Colon (tissue), 2 donors: ENCODE data around the gene COPG2.

ENCODE experiments used
- FAIRE-seq: peaks from 2 replicates; lab custom pipeline; 2012; peaks lifted over from hg19 to GRCh38; lab: Jason Lieb, UNC
- donor health status: control.
- donor health status: control.

Gene COPG2

DNA sequence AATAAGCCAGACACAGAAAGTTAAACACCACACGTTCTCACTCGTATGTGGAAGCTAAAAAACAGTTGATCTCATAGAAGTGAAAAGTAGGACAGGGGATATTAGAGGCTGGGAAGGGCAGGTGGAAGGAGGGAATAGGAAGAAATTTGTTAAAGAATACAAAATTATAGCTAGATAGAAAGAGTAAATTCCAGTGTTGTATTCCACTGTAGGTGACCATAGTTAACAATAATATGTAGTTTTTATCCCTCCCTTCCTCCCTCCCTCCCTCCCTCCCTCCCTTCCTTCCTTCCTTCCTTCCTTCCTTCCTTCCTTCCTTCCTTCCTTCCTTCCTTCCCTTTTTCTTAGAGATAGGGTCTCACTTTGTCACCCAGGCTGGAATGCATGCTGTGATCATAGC lies 196.6 kb downstream of the COPG2 start:
- no peak for FAIRE-seq

DNA sequence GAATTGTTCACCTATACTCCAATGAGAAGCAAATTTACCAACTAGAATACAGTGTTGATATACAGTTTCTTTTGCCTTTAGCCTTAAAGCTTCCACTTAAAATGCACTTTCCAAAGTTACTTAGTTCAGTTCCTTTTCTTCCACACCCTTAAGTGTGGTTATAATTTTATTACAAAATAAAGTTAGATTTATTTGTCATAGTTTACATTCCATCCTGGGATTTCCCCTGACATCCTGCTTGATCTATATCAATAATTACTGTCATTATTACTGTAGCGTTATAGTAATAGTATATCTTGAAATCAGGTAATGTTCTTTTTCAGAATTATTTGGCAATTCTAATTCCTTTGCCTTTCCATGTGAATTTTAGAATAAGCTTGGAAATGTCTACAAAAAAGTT lies 199.9 kb downstream of the COPG2 start:
- no peak for FAIRE-seq

DNA sequence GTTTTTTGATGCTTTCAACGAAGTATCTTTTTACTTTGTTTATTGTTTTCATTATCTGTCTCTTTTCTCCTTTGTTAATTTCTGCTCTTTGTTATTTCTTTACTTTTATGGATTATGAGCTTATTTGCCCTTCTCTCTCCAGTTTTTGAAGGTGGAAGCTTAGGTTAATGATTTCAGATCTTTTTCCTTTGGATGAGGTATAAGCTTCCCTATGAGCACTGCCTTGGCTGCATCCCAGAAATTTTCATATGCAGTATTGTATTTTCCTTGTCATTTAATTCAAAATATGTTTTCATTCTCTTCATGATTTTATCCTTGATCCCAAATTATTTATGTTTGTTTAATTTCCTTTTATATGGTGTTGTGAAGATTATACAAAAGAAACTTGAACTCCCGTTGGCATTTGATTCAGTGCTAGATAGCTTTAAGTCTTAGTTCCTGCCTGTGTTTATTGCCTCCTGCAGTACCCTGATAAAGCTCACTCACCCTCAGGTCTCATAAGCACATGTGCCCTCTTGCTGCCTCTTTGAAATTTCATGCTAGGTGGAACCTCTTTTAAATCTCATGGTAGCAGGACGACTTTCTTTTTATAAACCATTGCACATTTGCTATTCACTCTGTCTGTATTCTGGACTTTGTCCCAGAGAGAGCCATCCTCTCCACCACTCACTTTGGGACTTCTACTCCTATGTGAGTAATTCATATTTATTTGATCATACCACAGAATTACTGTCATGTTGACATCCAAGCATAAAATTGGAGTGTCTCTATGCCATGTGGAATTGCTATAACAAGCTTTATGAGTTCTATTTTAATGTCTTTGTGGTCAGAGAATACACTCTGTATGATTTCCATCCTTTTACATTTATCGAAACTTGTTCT lies 204.8 kb downstream of the COPG2 start:
- no peak for FAIRE-seq

DNA sequence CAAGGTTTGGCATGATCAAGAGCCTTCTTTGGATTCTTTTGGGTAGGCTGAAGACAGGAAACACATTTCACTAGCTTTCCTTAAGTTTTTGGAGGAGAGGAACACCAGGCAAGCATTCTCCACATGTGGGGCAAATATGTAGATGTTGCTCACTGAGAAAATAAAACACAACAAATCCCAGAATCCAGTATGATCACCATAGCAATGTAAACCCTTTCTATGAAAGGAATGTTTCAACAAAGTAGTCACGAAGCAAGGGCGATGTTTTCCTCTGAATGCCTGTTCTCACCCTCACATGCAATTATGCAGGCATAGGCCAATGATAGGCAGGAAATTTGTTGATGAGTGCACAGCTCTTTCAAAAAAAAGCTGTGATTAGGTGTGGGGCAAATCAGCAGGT lies 207.3 kb downstream of the COPG2 start:
- FAIRE-seq, result no peak

DNA sequence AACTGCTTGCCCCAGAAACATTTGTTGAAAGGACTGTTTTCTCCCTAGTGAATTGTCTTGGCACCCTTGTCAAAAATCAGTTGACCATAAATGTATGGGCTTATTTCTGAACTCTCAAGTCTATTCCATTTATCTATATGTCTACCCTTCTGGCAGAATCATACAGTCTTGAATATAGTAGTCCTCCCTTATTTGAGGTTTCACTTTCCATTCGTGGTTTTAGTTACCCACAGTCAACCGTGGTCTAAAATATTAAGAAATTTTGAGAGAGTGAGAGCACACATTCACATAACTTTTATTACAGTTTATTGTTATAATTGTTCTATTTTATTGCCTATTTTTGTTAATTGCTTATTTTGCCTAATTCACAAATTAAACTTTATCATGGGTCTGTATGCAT lies 210.3 kb downstream of the COPG2 start:
- no peak for FAIRE-seq
